Neuronal stem cell (in vitro differentiated cells): ENCODE results near the gene CDR2L.
A peak's percentile ranks its signal among the peaks of the same experiment; 100 is the strongest.

ENCODE experiments used
- DNase-seq: peaks from one replicate; pipeline ENCODE4 v3.0.0-alpha.2; 2013; ENCODE audit warnings: low spot score
- H2AFZ ChIP-seq: one replicate; pipeline ENCODE4 v1.6.1; 2013; ENCODE audit warnings: mild to moderate bottlenecking, low read length, inconsistent platforms
- H2AK5ac ChIP-seq: 2 replicates; pipeline ENCODE4 v1.6.1; 2013; ENCODE audit warnings: low read depth, mild to moderate bottlenecking, inconsistent platforms, low read length, moderate library complexity, mixed read lengths
- H2BK120ac ChIP-seq: 2 replicates; pipeline ENCODE4 v1.6.1; 2013; ENCODE audit warnings: low read depth, mild to moderate bottlenecking, inconsistent platforms, low read length, moderate library complexity, mixed read lengths
- H2BK12ac ChIP-seq: one replicate; pipeline ENCODE4 v1.6.1; 2013; ENCODE audit warnings: low read length, inconsistent platforms
- H2BK15ac ChIP-seq: 2 replicates; pipeline ENCODE4 v1.6.1; 2013; ENCODE audit warnings: mild to moderate bottlenecking, low read length, inconsistent platforms, mixed read lengths
- H2BK5ac ChIP-seq: one replicate; pipeline ENCODE4 v1.6.1; 2013; ENCODE audit warnings: inconsistent platforms, mild to moderate bottlenecking, low read length, moderate library complexity
- H3K14ac ChIP-seq: one replicate; pipeline ENCODE4 v1.6.1; 2013; ENCODE audit warnings: low read length, inconsistent platforms
- H3K18ac ChIP-seq: 2 replicates; pipeline ENCODE4 v1.6.1; 2013; ENCODE audit warnings: low read length, inconsistent platforms
- H3K23ac ChIP-seq: 2 replicates; pipeline ENCODE4 v1.6.1; 2013; ENCODE audit warnings: low read depth, mild to moderate bottlenecking, mixed read lengths, low read length, inconsistent platforms; ENCODE audit not compliant: poor library complexity
- H3K27ac ChIP-seq: replicated peaks from 3 replicates; pipeline ENCODE4 v1.5.1; 2013; ENCODE audit warnings: low read length, inconsistent platforms
- H3K27me3 ChIP-seq, 3 experiments: 2 replicates each; pipeline ENCODE4 v1.6.1; 2013; ENCODE audit warnings: low read length in 3 of 3, mild to moderate bottlenecking in 2 of 3, inconsistent platforms in 1 of 3, low read depth in 1 of 3, mixed read lengths in 1 of 3, moderate library complexity in 1 of 3; ENCODE audit not compliant: control insufficient read depth in 3 of 3, insufficient read depth in 3 of 3
- H3K36me3 ChIP-seq, 2 donors: replicated peaks in 1 of 2; 2 replicates each; pipeline ENCODE4 v1.6.1; 2013; ENCODE audit warnings: low read length in 2 of 2; ENCODE audit not compliant: control insufficient read depth in 2 of 2, insufficient read depth in 2 of 2
- H3K4ac ChIP-seq: 2 replicates; pipeline ENCODE4 v1.6.1; 2013; ENCODE audit warnings: inconsistent platforms, mild to moderate bottlenecking, low read length, moderate library complexity
- H3K4me1 ChIP-seq, 2 donors: 1 replicate in 1 of 2; 2 replicates in 1 of 2; pipeline ENCODE4 v1.6.1; 2013; ENCODE audit warnings: low read length in 2 of 2, low read depth in 1 of 2; ENCODE audit not compliant: control insufficient read depth in 2 of 2, insufficient read depth in 1 of 2
- H3K4me2 ChIP-seq: one replicate; pipeline ENCODE4 v1.6.1; 2013; ENCODE audit warnings: mild to moderate bottlenecking, low read length, inconsistent platforms; ENCODE audit not compliant: insufficient read depth, poor library complexity, severe bottlenecking
- H3K4me3 ChIP-seq, 2 donors: 2 replicates each; pipeline ENCODE4 v1.5.1; 2013; ENCODE audit warnings: low read length in 2 of 2, mild to moderate bottlenecking in 2 of 2, inconsistent platforms in 1 of 2, moderate library complexity in 1 of 2
- H3K79me1 ChIP-seq: one replicate; pipeline ENCODE4 v1.6.1; 2013; ENCODE audit warnings: low read depth, mild to moderate bottlenecking, inconsistent platforms, low read length, moderate library complexity
- H3K9ac ChIP-seq: one replicate; pipeline ENCODE4 v1.6.1; 2013; ENCODE audit warnings: mild to moderate bottlenecking, low read depth, low read length, inconsistent platforms; ENCODE audit not compliant: poor library complexity
- H3K9me3 ChIP-seq, 2 donors: replicated peaks in 1 of 2; 2 replicates each; pipeline versions ENCODE3 to v1.6.1; 2013; ENCODE audit warnings: low read length in 2 of 2, mild to moderate bottlenecking in 2 of 2, inconsistent platforms in 1 of 2, low read depth in 1 of 2, mixed read lengths in 1 of 2, moderate library complexity in 1 of 2; ENCODE audit not compliant: control insufficient read depth in 2 of 2, insufficient read depth in 1 of 2
- H4K8ac ChIP-seq: one replicate; pipeline ENCODE4 v1.6.1; 2013; ENCODE audit warnings: low read depth, mild to moderate bottlenecking, inconsistent platforms, low read length, moderate library complexity
- H4K91ac ChIP-seq: one replicate; pipeline ENCODE4 v1.6.1; 2013; ENCODE audit warnings: low read length, low read depth, mild to moderate bottlenecking, inconsistent platforms; ENCODE audit not compliant: poor library complexity
- WGBS, 2 donors: extraction: QIAGEN DNeasy Blood & Tissue Kit; methylation state at CpG; one replicate each; pipeline ENCODE4 v1.1.7; 2013; ENCODE audit warnings: missing lambda C conversion rate in 2 of 2, mixed read lengths in 1 of 2; ENCODE audit not compliant: insufficient read length in 2 of 2, insufficient replicate concordance in 1 of 2; ENCODE audit errors: extremely low coverage in 2 of 2; 5-methylcytosine and 5-hydroxymethylcytosine counted together

The CDR2L gene

GRCh38 chr17:74963656-74964055, 23.8 kb upstream of the CDR2L start:
- no CpG with 5 or more reads among the region's 12 CpGs for WGBS, 2 donors
- Histone ChIP-seq H3K18ac (peak overlapping the region; percentile 57), H3K36me3 (no peaks in the 10 kb centered on the region), H2BK12ac (no peak overlapping the region), H3K4me3 (no peak overlapping the region), H2AK5ac (peak overlapping the region; percentile 53), H3K9me3 (peaks cover 0 to 1% of the 10 kb centered on the region in 2 donors), H3K4ac (no peak overlapping the region), H3K9ac (no peak overlapping the region), H2BK5ac (no peak overlapping the region), H3K27me3 (peaks cover 0 to 40% (median 9%) of the 10 kb centered on the region in 3 experiments), H3K27ac (no peak overlapping the region), H2AFZ (peak overlapping the region; percentile 45), H3K4me2 (no peak overlapping the region), H3K14ac (no peak overlapping the region), H4K8ac (peak overlapping the region; percentile 17), H4K91ac (no peak overlapping the region), H3K4me1 (no peaks in the 10 kb centered on the region), H3K23ac (no peak overlapping the region), H2BK120ac (no peak overlapping the region), H2BK15ac (peak overlapping the region; percentile 67), H3K79me1 (no peaks in the 10 kb centered on the region)
- no peak for DNase-seq

- peak overlapping the region; percentile 56 for H2AK5ac ChIP-seq
- no CpG with 5 or more reads among the region's 12 CpGs for WGBS, 2 donors
Observed at GRCh38 chr17:74964246-74964761, 23.1 kb upstream of the CDR2L start.

GRCh38 chr17:74964988-74965622, 22.3 kb upstream of the CDR2L start:
- H3K14ac ChIP-seq, result no peak overlapping the region
- H2BK15ac ChIP-seq, result no peak overlapping the region
- H2BK5ac ChIP-seq, result no peak overlapping the region
- H3K9me3 ChIP-seq, result no peaks in the 10 kb centered on the region
- no peak overlapping the region for H3K4me3 ChIP-seq
- no peak overlapping the region for H3K23ac ChIP-seq
- H3K27ac ChIP-seq, result no peak overlapping the region
- no peak overlapping the region for H2AK5ac ChIP-seq
- H3K18ac ChIP-seq, result no peak overlapping the region
- no peak overlapping the region for H4K8ac ChIP-seq
- H3K4me1 ChIP-seq, result no peaks in the 10 kb centered on the region
- H4K91ac ChIP-seq, result no peak overlapping the region
- H3K9ac ChIP-seq, result no peak overlapping the region
- H3K4me2 ChIP-seq, result no peak overlapping the region
- H3K27me3 ChIP-seq, result peaks cover 0 to 37% (median 0%) of the 10 kb centered on the region in 3 experiments
- no peak overlapping the region for H2AFZ ChIP-seq
- no peak for DNase-seq
- no peaks in the 10 kb centered on the region for H3K36me3 ChIP-seq
- H3K79me1 ChIP-seq, result no peaks in the 10 kb centered on the region
- no peak overlapping the region for H2BK12ac ChIP-seq
- no peak overlapping the region for H2BK120ac ChIP-seq
- no CpG with 5 or more reads among the region's 14 CpGs for WGBS, 2 donors
- H3K4ac ChIP-seq, result no peak overlapping the region

More at GRCh38 chr17:74964246-74964761, 23.1 kb upstream of the CDR2L start:
- peak overlapping the region; percentile 72 for H4K8ac ChIP-seq
- peaks cover 0 to 1% of the 10 kb centered on the region in 2 donors for H3K9me3 ChIP-seq
- H3K23ac ChIP-seq, result peak overlapping the region; percentile 65
- H3K4me2 ChIP-seq, result no peak overlapping the region
- H3K79me1 ChIP-seq, result no peaks in the 10 kb centered on the region
- H3K9ac ChIP-seq, result no peak overlapping the region
- H2BK5ac ChIP-seq, result no peak overlapping the region
- no peaks in the 10 kb centered on the region for H3K36me3 ChIP-seq
- no peak overlapping the region for H2BK12ac ChIP-seq
- H2BK15ac ChIP-seq, result peak overlapping the region; percentile 67
- DNase-seq, result no peak
- H3K4me3 ChIP-seq, result no peak overlapping the region
- no peak overlapping the region for H3K27ac ChIP-seq
- H2BK120ac ChIP-seq, result no peak overlapping the region
- no peak overlapping the region for H4K91ac ChIP-seq
- peak overlapping the region; percentile 28 for H3K18ac ChIP-seq
- peaks cover 0 to 41% (median 7%) of the 10 kb centered on the region in 3 experiments for H3K27me3 ChIP-seq
- H2AFZ ChIP-seq, result no peak overlapping the region
- H3K4me1 ChIP-seq, result no peaks in the 10 kb centered on the region
- no peak overlapping the region for H3K14ac ChIP-seq
- H3K4ac ChIP-seq, result peak overlapping the region; percentile 66

- no peak overlapping the region for H3K4me2 ChIP-seq
- H2BK12ac ChIP-seq, result no peak overlapping the region
- no CpG with 5 or more reads among the region's 5 CpGs for WGBS, 2 donors
- H2BK15ac ChIP-seq, result no peak overlapping the region
- H2AFZ ChIP-seq, result no peak overlapping the region
- no peaks in the 10 kb centered on the region for H3K9me3 ChIP-seq
- H3K4me3 ChIP-seq, result no peak overlapping the region
- H3K4me1 ChIP-seq, result peaks cover 5 to 6% of the 10 kb centered on the region in 2 donors
- H3K79me1 ChIP-seq, result peaks cover 2% of the 10 kb centered on the region
- no peak overlapping the region for H2BK120ac ChIP-seq
- no peak overlapping the region for H3K18ac ChIP-seq
- no peak overlapping the region for H3K4ac ChIP-seq
- no peak overlapping the region for H3K9ac ChIP-seq
- no peak overlapping the region for H3K14ac ChIP-seq
- no peak overlapping the region for H3K27ac ChIP-seq
- H4K8ac ChIP-seq, result no peak overlapping the region
- peak overlapping the region; percentile 53 for H2BK5ac ChIP-seq
- no peak overlapping the region for H4K91ac ChIP-seq
- peak overlapping the region; percentile 75 for H2AK5ac ChIP-seq
- H3K27me3 ChIP-seq, result peaks cover 2 to 56% (median 28%) of the 10 kb centered on the region in 3 experiments
- no peak overlapping the region for H3K23ac ChIP-seq
- no peaks in the 10 kb centered on the region for H3K36me3 ChIP-seq
- DNase-seq, result no peak
Observed at GRCh38 chr17:74968361-74968780, 19.1 kb upstream of the CDR2L start.
